ENCODE data around the gene DLGAP1. TPM values are rescaled to one million over a fixed set of nuclear protein-coding genes. Genes with fewer than 3 reads are reported as not detected.

DLGAP1 gene
- total RNA-seq, 1 donor from 2014 or later, result 0.52 TPM

DNA sequence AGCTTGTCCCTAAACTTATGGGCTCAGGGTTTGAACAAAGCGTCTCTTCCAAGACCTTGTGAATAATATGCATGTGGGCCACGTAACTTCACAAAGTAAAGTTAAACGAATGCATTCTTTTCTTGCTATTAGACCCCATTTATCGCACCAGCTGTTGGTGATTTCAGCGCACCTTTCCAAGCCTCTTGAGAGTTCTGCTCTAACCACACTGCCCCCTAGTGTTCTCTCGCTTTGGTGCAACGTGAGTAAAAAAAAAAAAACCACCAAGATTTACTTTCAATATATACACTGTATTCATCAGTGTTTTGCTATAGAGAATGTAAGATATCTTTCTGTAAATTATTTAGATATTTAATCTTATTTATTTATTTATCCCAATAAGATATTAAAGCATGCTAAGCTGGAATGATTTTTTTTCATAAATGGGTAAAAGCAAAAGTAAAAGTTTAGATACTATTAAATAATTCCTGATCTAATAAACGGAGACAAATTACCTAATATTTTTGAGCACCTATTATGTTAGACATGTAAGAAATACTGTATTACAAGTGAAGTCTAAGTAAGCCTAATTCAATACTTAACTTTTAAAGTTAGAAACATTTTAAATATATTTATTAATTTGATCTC is 459.5 kb downstream of the DLGAP1 start:
- peak; percentile 55 for DNase-seq (ENCODE audit: low spot score)

DNA sequence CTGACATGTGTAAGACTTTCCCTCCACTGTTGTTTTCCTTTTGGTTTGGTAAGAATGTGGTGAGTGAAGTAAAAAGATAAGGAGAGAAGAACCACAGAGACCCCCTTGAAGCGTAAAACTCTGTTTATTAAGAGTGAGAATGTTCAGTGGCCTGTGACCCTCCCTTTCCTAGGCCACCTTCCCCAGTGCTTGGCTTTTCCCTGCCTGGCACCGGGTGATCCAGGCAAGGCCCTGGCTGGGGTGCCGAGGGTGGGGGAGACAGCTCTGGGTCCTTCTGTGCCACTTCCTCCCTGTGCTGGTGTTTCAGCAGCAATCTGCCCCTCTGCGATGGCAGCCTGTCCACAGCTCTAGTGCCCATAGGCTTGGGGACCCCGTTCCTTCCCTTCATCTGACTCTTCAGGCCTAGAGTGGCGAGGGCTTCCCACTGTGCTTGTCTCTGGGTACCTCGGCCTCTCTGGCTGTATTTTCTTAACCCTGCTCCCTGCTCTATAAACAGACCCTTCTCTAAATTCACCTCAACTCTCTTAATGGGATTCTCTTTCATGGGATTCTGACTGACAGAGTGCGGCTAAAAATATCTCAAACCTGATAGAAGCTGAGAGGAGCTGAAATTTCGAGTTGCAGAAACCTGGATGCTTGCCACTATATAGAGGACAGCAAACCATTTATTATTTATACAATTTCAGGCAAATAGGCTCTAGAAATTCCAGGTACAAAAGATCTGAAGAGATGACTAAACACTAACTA is 461.0 kb downstream of the DLGAP1 start:
- no peak for DNase-seq (ENCODE audit: low spot score)

DNA sequence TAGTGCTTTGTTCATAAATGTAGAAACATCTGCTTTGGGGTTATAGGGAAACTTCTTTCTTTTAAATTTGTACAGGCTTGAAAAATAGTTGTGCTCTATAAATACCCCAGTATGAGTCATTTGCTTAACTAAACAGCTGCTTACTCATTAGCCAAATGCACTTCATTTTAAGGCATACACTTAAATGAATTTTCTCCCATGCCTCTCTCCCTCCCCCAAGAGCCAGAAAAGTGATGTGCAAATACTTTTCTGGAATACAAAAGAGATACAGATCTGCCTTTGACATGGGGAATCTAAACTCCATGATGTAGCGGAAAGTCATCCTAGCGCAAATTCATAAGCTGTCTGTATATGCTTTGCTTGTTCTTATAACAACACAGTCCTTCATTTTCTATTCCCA is 469.4 kb downstream of the DLGAP1 start:
- no peak for DNase-seq (ENCODE audit: low spot score)

DNA sequence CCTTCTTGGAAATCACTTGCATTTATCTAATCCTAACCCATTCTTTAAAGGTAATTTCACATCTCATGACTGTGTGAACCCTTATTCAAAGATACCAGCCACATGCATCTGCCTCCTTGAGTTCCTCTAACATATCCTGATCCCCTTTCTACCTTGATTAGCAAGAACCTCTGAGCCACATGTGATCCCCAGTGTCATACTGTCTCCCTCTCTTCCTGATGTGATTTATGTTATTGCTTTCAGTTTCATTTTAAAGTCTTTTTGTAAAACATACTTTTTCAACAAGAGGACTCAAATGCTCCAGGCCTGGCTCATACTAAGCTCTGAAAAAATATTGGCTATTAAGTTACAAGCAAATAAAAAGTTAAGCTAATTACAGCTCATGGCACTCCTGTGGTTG is 470.1 kb downstream of the DLGAP1 start:
- DNase-seq (ENCODE audit: low spot score), result no peak

DNA sequence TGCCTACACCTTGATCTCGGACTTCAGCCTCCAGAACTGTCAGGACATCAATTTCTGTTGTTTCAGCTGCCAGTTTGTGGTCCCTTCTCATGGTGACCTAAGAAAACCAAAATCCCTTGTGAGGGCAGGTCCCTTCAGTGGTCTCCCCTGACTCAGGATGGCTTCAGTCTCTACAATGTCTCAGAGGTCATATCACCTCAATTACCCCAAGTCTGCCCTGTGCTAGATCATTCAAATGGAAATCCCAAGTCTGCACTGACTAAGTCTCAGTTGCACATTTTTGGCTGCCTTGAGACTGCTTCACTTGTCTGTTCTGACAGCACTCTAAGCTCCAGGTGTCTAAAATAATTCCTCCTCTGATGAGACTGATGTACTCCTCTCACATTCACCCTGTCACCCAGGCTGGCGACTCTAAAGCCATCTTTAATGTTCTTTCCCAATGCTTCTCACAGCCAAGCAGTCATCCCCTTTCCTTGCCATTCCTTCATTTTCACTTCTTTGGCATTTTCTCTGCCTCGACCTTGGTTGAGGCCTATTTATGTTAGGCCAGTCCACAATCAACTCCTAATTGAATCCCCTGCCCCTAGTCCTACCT is 470.8 kb downstream of the DLGAP1 start:
- no peak for DNase-seq (ENCODE audit: low spot score)

DNA sequence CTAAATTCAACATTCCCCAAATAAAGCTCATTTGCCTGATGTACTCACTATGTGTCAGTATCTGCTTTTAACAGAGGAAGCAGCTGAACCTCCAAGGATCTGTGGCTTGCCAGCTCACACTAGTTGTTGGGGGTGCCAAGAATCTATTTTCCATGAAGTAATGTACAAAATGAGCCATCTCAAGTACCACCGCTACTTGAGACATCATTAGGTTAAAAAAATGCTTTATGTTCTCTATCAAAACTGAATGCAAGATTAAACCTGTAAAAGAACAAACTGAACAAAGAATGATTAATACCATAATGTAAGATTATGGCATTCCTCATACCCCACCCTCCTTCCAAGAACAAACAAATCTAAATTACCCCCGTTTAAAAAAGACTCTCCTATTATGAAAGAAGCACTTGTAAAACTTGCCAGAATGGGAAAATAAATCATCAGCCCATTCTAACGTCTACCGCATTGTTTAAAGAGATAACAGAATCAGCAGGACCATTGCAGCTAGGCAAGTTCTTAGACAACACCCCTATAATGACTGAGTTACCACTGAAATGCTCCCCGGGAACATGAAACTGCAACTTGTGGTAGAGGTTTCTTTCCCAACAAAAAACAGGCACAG is 471.6 kb downstream of the DLGAP1 start:
- DNase-seq (ENCODE audit: low spot score), result no peak

DNA sequence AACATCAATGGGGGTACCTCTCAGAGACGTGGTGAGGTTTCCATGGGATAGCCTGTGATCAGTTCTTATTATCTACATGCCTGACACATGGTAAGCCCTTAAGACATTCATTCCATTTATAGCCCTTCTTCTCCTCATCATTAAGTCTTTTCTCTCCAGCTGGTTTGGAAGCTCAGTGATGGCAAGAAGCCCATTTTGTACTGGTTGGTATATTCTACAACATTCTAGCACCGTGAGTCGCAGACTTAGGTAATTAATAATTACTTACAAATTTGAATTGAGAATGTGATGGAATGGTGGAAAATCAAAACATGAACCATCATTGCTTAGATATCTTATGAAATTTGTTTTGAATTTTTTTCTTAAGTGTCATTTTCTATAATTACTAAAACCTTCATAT is 472.6 kb downstream of the DLGAP1 start:
- no peak for DNase-seq (ENCODE audit: low spot score)

DNA sequence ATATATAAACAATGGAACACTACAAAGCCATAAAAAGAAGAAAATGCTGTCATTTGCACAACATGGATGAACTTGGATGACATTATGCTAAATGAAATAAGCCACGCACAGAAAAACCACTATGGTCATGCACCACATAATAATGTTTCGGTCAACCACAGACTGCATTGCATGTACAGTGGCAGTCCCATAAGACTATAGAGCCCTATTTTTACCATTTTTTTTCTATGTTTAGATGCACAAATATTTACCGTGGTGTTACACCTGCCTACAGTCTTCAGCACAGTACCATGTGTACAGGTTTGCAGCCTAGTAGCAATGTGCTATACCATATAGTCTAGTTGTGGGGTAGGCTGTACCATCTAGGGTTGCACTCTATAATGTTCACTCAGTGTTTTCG is 476.1 kb downstream of the DLGAP1 start:
- DNase-seq (ENCODE audit: low spot score), result no peak

DNA sequence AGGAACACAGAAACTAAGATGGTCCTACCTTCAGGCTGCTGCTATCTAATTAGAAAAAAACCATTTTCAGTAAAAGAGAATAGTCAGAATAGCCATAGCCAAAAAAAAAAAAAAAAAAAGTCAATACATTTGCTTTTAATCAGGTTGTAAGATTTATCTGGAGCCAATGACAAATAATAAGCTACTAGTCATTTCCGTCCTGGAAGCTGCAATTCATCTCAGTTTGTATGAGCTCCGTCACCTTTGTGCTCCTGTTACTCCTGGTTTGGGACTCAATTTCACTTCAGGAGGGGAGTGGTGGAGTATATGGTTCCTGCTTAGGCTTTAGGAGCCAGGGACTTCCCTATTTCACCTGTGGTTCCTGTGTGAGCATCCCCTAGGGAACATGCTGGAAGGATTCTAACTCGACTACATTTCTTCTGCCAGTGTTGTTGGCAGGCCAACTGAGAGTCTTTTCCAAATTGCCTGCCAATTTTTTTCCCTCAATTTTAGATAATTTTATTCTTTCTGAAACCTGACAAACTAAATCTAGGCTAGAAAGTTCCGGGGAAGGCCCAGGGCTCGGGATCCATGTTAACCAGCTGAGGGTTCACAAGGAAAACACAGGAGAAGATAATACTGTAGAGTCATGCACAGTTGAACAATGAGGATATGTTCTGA is 481.8 kb downstream of the DLGAP1 start:
- no peak for DNase-seq (ENCODE audit: low spot score)

DNA sequence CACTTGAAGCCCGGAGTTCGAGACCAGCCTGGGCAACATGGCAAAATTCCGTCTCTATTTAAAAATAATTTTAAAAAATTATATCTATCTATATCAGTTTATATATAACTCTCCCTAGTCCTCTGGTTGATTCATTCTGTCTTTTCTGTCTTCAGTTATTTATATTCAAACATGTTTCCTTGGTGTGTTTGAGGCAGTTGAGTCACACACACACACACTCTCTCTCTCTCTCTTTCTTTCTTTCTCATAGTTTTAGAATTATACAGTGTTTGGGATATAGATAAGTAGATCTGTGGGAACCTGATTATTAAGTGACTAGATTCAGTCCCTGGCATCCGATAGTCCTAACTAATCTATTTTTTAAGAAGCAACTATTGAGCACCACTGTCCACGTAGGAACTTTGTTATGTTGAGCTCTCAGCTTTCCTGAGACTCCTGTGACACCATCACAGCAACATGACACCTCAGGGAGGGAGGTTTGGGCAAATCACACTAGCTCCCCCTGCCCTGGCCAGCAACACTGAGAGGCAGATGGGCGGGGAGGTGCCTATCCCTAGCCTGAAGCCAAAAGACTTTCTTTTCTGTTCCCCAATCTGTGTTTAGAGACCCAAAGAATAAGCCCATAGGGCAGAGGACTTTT is 482.7 kb downstream of the DLGAP1 start:
- no peak for DNase-seq (ENCODE audit: low spot score)

DNA sequence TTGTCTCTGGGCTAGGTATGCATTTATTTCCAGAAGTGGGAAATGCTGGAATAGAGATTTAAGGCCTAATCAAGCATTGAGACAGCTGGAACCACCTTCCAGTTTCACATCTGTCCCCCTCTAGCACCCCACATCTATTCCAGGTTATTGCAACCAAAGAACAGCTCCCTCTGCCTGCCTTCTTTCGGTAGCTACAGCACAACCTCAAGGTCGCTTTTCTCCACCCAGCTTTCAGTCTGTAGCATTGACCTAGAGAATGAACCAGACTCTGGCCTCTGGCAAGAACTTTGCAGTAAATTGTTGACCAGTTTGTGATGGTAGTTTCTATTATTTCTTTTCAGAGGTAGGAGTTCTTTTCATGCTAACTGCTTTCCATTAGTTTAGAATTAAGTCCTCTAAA is 484.2 kb downstream of the DLGAP1 start:
- no peak for DNase-seq (ENCODE audit: low spot score)

DNA sequence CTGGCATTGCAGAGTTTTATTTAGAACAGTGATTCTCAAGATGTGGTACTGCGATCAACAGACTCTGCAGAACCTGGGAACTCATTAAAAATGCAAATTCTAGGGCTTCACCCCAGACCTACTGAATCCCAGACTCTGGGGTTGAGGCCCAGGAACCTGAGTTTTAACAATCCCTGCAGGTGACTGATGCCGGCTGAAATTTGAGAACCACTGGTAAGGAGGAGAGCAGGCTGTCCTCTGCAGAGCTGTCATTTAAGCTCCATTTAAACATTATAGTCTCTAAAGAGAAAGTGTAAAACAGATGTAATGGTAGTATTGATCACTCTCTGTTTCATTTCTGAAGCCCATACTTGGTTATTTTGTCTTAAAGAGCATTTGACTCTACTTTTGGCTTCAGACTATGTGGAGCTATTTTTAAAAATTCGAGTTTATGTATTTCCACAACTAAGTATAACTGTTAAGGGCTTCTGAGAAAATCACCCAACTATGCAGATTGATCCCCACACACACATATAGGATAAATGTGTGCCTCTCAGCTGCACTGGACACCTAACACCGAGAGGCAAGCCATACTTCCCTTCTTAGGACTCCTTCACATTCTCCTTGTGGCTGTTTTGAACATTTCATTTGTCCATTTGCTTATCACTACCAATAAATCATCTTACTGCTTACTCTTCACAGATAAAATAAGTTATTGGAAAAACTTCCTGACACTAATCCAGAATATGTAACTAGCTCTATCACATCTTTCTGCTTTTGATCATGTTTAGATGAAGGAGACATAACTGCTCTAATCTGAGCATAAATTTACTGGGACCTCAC is 487.5 kb downstream of the DLGAP1 start:
- no peak for DNase-seq (ENCODE audit: low spot score)

DNA sequence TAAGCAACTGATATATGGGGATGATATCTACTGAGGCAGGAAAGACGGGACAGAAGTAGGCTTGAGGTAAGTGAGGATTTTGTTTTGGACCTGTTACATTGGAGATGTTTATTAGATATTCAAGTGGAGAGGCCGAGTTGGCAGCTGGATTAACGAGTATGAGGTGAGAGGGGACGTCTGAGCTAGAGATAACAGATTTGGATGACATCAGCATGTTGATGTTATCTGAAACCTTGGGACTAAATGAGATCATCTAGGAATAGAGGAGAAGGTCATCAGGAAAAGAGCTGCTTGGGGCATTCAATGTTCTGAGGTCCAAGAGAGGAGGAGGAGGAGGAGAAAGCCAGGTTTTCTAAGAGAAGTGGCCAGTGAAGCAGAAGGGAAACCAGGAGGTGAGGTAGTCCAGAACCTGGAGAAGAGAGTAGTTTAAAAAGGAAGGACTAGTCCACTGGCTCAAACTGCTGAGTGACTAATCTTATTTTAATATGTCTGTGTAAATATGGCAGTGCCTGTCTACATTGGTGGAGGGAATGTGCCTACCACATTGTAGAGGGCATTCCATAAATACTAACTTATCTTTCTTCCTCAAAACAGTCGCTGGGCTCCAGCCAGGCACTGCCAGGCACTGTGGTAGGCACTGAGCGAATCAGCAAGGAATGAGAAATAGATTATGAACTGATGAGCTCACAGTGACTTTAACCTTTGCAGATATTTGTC is 488.3 kb downstream of the DLGAP1 start:
- no peak for DNase-seq (ENCODE audit: low spot score)

DNA sequence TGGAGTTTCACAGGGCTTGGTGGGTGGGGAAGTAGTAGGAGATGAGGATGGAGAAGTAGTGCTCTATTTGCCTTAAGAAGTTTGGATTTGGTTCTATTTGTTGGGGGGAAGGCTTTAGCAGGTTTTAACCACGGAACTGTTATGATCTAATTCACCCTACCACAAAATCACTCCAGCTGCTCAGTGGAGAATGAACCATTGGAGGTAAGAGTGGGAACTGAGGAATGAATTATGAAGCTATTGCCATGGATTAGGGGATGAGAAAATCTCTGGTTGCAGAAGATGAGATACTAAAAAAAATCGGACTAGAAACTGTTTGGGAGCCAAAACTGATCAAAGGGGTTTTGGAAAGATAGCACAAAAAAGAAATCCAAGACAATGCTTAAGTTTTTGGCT is 488.9 kb downstream of the DLGAP1 start:
- no peak for DNase-seq (ENCODE audit: low spot score)

DNA sequence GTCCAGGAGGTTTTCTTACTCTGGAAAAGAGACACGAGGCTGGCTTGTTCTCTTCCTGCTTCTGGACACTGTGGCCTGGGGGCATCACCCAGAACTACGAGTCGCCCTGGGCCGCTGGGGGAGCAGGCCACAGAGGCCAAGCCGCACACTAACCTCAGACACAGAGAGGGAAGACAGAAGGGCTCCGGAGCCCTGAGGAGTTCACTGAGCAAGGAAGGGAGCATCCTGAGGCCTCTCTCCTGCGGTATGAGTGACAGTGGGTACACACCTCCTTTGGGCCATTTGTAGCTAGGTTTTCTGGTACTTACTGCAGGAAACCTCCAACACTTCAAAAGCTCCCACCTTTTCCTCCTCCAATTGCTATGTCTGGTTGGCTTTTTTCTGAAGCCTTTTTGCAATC is 494.1 kb downstream of the DLGAP1 start:
- DNase-seq (ENCODE audit: low spot score), result no peak

DNA sequence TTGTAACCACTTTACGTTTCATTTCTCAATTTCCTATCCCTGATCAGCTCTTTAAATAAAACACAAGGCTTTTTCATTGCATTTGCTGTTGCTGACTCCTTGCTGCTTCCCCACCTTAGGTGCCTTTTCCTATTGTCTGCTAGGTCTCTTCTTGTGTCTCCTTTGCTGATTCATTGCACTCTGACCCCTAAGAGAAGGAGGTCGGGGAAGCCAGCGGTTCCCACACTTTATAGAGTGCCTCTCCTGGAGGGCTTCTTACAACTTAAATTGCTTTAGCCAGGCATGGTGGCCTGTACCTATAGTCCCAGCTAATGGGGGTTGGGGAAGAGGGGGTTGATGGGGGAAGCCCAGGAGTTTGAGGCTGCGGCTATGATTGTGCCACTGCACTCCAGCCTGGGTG is 495.0 kb downstream of the DLGAP1 start:
- DNase-seq (ENCODE audit: low spot score), result no peak

DNA sequence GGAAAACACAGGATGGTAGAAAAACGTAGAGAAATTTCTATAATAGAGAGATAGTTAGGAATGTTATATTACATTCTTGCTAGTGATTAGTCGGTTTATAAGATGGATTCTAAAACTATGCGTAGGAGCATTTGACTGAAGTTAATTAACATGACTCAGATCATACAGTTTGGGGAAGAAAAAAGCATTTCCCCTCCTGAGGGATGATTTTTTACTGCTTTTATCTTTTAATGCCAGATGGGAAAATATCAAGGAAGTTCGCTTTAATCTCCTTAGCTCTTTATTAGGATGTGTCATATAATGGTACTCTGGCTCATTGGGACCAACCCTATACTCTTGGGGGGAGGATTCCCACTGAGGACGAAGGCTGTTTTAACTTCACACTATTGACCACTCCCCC is 503.1 kb downstream of the DLGAP1 start:
- DNase-seq (ENCODE audit: low spot score), result no peak

DNA sequence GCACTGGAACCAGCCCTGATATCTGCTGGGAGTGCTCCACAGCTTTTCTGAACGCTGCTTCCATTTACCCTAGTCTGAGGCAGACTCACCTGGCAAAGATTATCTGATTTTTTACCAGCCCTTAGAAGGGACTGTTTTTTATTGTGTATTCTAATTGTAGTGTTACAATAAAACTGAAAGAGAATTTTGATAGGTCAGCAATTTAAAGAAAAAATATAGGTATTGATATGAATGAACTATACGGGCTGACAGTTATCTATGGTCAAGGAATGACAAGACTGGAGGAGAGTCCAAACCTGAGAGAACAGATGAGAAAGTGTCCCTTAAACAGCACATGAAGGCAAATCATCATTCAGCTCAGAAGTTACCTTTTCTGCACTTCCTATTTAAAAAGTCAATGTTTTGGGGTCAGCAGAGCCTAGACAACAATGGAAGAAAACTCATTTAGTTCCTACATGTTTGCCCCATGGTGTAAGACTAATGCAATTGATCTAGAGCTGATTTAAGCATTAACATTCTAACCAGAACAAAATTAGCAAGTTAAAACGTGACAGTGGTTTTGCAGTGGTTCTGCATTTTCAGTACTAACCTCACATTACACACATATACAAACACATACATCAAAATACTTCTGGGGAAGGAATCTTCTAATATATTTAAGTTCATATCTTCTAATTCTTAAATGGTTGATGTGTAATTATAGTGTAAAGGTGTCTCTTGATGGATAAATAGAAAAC is 504.3 kb downstream of the DLGAP1 start:
- no peak for DNase-seq (ENCODE audit: low spot score)

DNA sequence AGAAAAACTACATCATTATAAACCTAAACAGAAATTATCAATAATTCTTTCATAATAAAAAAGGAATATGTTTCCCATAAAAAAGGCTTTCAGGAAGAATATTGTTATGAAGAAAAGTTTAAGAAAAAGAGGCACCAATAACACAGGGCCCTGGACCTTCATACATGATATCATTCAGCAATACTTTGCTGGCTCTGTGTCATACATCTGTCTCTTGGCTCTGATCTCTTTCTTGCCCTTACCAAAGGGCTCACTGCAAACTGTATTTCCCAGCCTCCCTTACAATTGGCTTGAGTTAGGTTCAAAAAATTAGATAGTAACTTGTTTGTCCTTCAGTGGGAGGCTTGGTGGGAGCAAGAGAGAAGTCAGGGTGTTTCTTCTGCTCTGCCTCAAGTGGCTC is 506.1 kb downstream of the DLGAP1 start:
- no peak for DNase-seq (ENCODE audit: low spot score)

DNA sequence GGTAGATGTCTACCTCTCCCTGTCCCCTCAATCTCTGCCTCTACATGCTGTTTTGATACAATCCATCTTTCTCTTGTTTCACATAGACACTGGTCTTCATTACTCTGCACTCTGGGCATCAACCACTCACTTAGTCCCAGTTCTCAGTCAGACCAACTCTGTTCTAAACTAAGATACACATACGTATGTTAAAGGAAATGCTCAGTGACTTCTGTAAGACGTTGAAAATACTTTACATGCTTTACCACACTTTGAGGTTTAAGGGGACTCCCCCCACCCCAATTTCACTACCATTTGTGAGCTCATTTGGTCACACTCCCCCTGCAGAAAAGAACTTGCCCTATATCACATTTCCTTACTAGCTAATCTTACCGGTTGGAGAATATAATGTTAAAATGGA is 507.7 kb downstream of the DLGAP1 start:
- no peak for DNase-seq (ENCODE audit: low spot score)
